GM18909 (cell line): ENCODE results near the gene HLA-DOB.
A peak's percentile ranks its signal among the peaks of the same experiment; 100 is the strongest.

Source experiments
- ATAC-seq: cut with Tn5 transposase; IDR thresholded peaks from one replicate; pipeline ENCODE4 v1.9.1; 2021; ENCODE audit warnings: mild to moderate bottlenecking; ENCODE audit not compliant: unreplicated experiment, poor library complexity

Gene HLA-DOB

DNA sequence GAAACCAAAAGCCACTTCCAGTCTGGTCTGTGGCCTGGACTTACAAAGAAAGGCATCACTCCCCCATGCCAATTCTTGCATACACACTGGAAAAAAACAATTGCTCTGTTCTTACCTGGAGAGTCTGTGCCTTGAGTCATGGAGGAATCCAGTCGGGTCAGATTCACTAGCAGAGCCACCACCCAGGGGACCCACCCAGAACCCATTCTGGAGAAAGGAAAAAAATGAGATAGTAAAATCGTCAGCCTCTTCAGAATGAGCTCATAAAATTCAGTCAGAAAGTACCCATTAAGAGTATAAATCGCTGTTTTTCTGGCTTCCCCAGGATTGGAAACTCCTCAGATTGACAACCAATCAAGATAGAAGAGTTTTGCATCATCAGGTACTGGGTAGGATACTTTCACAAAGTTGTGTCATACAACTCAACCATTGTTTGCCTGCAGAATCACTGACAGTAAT, at the start of gene HLA-DOB:
TSS of gene HLA-DOB (minus strand) at position 257 of the 459 bp plus-strand sequence. CDS start at position 206, 51 bp downstream.
- peak; percentile 53 for ATAC-seq

DNA sequence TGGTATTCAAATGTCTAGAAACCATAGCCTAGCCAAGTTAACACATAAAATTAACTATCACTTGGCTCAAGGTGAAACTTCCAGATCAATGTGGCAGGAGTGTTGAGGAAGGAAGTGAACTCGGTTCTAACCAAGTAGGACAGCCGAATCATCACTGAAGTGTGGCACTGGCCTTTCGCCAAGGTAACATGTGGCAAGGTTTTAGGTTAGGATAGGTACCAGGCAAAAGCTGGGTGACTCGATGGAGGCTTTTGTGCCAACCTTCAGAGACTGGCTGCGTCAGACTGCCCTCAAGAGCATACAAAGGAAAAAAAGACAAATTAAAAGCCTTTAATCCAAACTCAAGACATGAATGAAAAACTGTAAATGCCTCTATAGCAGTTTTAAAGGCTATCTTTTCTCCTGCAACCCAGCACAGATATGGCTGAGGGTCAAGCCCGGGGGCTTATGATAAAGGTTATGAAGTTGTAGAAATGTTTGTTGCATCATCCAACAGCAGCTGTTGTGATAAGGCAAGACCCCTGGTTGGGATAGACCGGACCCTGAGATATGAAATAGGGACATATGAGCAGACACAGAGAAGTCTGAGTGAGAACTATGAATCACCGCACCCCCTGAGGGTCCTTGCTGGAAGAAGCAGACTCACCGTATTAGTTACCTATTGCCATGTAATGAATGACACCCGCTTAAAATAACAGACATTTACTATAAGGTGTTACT, 49.1 kb upstream of the HLA-DOB start:
- ATAC-seq = no peak

DNA sequence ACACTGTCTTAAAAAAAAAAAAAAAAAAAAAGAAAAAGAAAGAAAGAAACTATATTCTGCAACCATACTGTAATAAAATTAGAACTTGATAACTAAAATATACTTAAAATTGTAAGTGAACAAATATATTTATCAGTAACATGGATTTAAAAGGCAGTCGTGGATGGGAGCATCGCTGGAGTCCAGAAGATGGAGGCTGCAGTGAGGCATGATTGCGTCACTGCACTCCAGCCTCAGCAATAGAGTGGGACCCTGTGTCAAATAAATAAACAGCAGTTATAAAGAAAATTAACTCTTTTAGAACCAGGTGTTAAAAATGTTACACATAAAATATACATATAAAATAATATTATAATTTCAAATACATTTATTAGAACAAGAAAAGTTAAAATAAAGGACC, 45.9 kb upstream of the HLA-DOB start:
- no peak for ATAC-seq

DNA sequence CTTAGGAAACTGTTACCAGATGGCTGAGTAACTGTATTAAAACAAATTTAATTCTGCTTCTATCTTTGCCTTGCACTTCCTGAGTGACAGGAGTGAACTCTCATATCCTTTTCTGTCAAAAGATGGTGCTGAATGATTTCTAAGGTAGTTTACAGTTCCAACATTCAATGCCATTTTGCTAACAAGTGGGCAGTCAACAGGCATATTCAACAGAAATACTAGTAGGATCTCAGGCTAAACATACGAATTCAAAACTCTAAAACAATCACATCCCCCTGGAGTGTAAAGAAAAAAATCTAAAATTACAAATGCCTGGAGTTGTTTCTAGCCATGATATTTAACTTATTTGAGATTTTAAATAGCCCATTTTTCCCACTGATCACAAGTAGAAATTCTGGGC, 43.9 kb upstream of the HLA-DOB start:
- ATAC-seq = no peak

DNA sequence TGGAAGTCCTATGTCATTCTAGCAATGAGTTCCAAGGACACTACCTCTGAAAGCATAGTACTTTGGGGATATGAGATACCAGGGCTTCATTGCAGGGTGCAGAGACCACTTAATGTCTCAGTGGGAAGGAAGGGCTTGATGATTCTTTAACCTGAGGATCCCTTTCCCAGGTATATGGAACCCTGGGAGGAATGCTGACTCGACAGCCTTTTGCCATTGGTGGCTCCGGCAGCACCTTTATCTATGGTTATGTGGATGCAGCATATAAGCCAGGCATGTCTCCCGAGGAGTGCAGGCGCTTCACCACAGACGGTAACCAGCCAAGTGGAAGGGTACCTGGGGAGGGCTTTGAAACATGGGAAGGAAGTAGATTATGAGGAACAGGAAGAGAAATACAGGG, 41.4 kb upstream of the HLA-DOB start:
- no peak for ATAC-seq

DNA sequence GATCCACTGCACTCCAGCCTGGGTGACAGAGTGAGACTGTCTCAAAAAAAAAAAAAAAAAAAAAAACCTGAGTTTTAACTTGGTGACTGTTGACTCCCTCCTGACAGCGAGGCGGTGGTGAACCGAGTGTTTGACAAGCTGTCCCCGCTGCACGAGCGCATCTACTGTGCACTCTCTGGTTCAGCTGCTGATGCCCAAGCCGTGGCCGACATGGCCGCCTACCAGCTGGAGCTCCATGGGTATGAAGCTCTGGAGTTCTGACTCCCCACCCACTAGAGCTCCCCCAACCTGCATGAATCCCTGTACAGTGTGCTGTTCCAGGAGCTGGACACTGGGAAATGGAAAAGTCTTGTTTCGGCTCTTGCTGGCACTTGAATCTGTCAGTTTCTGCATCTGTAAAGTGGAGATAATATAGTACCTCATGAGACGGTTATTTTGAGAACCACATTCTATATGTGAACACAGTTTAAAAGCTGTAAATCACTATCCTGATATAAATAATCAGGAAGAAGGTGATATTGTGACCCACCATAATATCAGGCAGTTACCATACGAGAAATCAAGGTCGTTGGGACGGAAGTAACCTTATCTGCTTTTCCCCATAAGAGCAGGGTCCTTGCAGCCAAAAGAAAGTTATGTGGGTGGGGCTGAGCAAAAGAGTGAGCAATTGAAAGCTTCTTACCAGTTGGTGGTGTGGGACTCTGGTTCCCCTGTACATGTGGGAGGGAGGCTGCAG, 40.5 kb upstream of the HLA-DOB start:
- no peak for ATAC-seq

DNA sequence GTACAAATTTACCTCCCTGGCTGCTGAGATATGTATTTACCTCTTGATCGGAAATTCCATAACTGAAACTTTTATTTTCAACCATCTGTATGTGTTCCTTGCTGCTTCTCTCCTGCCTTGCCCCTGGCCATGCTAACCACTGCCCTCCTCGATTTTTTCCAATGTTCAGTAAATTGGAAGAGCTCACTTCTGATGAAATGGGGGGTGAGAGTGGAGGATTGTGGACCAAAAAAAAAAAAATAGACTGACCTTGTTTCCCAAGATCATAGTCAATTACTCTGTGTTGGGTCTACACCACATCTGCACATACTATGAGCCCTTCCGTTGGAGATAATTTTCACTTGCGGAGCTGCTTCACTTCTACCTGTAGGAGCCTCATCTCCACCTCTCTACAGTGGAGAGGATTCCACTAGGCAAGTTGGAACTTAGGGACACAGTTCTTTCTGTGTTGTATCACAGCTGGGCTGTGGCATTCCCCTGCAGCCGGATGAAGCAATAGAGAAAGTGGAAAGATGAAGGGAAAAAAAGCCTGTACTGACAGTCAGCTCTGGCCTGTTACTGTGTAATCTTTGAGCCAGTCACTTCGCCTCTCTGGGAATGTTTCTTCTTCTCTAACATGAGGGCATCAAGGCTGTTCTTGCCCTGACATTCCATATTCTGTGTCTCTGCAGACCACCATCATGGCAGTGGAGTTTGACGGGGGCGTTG, 38.8 kb upstream of the HLA-DOB start:
- ATAC-seq = no peak

DNA sequence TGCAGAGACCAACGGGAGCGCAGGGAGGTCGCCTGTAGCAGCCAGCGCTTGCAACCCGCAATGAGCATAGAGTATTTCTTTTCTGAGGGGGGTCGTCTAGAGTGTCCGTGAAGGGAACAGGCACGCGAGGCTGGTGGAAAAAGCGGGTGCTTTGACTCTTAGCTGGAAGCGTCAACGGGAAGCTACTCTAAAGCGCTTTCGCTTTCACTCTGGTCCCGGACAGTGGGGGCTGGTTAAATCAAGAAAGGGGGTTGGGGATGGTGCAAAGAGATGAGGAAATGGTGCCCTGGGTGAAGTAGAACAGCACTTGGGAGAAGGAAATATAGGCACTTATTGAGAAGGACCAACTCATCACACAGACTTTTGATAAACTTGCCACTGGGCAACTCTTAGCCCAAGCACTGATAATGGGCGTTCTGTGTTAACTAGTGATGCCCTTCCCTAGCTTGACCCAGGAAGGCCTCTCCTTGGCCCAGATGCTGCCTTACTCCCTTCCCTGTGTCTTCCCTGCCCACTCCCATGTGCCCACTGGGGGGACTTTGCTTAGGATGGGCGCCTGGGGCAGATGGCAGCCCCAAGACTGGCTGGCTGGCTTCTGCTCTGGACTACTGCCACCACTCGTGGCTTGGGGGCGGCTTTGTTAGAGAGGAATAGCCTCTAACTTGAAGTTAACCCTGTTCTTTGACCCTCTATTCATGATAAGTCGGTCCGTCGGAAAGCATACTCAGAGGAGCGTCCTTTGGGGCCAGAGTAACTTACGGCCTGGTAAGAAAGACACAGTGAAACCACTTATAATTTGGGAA, 37.8 kb upstream of the HLA-DOB start:
- peak; percentile 12 for ATAC-seq

DNA sequence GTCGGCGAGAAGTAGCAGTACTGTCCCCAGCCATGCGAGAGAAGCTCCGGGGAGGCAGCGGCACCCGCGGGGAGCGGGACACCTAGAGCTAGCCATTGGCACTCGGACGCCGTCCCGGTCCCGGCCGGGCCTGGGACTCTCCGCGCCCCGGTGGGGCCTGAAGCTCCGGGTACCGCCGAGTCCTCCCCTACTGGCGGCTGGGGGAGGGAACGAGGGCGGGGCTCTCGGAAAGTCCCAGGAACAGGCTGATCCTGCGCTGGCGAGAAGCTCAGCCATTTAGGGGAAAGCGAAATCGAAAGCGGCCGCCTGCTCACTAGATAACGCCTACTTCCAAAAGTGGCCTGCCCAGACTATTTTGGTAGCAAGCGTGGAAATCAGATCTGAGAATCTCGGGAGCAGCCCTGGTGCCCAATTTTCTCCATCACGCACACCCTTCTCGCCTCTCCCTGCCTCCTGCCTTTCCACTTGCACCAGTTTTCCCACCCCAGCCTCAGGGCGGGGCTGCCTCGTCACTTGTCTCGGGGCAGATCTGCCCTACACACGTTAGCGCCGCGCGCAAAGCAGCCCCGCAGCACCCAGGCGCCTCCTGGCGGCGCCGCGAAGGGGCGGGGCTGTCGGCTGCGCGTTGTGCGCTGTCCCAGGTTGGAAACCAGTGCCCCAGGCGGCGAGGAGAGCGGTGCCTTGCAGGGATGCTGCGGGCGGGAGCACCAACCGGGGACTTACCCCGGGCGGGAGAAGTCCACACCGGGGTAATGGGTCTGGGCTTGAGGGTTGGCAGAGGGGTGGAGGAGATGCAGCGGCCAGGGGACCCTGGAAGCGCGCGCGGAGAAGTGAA, 37.0 kb upstream of the HLA-DOB start, which contains the start of the genes PSMB9 and TAP1:
TSS of gene PSMB9 (plus strand) at position 652 of the 835 bp plus-strand sequence. CDS start at position 690, 38 bp downstream.
TSS of gene TAP1 (minus strand) at position 164 of the 835 bp plus-strand sequence. CDS start at position 96, 68 bp downstream.
- ATAC-seq = peak; percentile 77

DNA sequence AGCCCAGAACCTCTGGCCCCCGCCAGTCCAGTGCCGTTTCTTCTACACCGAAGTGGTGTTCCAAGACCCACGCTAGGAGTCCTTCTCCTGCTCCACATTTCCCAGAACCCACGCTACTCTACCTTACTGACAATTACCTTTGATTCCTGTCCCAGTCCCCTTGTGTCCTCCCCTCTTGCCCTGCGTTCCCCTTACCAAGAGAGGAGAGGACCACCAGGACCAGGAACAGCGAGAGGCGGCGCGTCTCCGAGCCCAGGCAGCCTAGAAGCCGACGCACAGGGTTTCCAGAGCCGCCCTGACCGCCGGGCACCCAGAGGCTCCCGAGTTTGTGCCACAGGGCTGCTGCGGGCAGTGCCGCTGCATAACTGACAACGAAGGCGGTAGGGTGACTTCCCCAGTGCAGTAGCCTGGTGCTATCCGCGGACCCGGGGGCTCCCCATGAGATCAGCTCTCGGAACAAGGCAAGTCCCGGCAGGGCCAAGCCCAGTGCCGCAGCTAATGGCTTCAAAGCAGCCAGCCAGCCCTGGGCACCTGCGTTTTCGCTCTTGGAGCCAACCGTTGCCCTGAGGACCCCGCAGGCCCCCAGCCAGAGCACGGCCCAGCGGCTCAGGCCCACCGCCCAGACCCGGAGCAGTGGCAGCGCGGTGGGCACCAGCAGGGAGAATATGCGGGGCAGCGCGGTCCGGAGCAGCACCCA, 36.2 kb upstream of the HLA-DOB start:
- ATAC-seq = peak; percentile 17

DNA sequence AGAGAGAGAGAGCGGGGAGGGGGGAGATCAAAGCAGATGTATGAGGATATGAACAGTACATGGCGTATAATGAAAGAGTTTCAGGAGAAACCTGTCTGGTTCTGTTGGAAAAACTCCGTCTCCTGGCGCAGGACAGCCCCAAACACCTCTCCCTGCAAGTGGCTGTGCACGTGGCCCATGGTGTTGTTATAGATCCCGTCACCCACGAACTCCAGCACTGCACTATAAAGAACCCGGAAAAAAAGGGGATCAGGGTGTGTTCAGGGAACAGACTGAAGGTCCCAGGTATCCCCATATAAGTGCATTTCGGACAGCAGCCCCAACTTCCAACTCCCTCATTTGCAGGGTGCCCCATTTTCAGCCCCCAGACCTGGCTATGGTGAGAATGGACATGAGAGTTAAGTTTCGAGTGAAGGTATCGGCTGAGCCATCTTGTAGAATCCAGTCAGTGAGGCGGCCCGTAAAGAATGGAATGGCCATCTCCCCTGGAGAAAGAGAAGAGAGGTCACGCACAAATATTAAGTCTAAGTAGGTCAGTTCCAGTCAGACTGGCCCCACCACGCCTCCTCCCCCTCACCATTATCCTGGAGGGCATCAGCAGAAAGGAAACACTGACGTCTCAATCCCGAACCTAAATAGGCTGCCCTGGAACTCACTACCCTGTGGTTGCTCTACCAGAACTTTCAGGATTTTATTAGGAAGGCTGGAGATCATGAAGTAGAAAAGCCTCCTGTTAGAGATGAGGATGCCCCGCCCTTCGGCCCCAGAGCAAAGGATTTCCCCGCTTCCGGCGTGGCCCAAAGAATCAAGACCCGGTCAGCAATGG, 35.4 kb upstream of the HLA-DOB start:
- no peak for ATAC-seq

DNA sequence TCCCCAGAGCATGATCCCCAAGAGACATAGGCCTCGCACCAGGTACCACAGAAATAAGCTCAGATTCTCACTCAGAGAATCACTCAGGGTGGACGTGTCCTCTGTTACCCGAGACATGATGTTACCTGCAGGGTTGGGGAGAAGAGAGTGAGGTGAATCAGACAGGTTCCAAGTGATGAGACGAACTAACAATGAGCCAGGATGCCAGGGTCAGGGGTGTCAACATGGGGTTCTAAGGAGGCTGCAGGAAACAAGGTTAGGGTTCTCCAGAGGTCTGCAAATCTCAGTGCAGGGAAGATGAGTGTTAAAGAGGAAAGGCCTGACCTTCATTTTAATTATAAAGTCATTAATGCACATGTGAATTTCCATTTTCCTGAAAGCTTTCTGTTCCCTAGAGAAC, 34.2 kb upstream of the HLA-DOB start:
- ATAC-seq = no peak

DNA sequence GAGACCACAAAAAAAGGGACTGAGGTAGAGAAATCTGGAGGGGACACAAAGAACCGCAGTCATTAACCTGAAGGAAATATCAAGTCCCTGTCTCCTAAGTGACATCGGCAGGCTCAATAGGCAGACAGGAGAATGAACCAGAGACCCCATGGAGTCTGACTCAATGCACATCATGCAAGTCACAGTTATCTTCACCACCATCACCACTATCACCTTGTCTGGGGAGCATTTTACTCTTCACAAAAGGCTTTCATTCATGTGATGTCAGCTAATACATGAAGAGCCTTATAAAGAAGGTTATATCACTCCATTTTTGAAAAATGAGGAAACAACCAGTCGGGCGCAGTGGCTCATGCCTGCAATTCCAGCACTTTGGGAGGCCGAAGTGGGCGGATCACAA, 32.3 kb upstream of the HLA-DOB start:
- ATAC-seq = no peak

DNA sequence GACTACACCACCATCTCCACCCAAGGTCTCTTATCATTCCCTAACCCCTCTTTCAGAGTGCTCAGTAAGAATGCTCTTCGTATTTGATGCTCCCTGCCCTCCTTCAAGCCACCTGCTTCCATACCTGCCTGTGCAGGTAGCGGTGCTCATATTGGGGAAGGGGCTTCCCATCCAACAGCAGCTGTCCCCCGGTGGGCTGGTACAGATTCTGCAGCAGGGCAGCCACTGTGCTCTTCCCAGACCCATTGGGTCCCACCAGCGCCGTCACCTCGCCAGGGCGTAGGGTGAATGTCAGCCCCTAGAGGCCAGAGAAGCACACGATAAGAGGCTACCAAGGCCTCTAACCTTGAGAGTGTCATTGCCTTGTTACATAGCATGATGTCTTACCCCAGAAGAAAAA, 31.0 kb upstream of the HLA-DOB start:
- no peak for ATAC-seq

DNA sequence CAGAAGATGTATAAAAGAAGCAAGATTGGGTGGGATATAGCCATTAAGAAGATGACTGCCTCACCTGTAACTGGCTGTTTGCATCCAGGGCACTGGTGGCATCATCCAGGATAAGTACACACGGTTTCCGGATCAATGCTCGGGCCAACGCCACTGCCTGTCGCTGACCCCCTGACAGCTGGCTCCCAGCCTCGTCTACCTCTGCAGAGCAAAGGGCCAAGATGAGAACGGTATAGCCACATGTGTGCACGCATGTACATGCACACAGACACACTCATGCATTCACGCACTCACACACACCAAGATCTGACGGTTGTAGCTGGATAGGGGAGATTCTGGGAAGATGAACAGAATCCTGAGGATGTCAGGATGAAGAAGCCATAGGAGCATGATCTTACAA, 30.2 kb upstream of the HLA-DOB start:
- no peak for ATAC-seq

DNA sequence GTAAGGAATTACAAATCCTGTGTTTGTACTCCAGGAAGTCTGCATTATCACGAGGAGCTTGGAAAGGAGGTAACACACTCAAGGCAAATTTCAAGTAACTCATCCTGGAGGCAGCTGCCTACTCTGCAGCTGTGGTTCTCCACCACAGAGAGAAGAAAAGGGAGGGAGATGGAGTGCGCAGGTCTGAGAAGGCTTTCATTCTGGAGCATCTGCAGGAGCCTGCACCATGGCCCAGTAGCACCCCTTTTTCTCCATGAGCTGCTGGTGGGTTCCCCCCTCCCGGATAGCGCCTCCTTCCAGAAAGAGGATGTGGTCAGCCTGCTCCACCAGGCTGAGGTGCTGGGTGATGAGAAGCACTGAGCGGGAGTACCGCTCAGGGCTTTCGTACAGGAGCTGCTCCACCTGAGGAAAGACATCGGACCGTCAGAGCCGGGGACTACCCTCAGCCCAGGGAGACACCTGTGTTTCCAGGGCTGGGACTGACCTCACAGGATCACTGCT, 28.6 kb upstream of the HLA-DOB start:
- ATAC-seq = no peak

DNA sequence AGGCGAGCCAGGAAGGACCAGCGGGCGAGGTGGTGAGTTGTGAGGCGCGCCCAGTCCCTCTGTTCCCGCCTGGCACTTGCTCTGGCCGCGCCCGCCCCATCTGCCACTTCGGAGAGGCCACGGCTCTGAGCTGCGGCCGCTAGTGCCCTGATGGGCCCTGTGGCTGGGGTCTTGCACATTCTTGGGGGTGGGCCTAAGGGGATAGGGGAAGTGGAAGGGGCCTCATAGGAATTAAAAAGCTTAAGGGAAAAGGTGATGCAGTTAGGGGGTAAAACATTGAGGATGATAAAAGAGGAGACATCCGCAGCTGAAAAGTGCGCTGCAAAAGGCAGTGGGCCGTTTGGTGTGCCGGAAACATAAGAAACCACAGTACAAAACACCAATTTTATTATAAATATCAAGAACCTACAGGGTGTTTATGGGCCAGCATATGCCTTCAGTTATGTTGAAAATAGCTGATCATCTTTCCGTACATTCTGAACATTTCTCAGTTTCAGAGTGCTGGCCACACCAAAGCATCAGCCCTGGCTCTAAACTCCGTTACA, 28.1 kb upstream of the HLA-DOB start:
- ATAC-seq = no peak
